ENCODE measurements around the gene ZNF668. TPM values are rescaled to one million over a fixed set of nuclear protein-coding genes. Genes with fewer than 3 reads are reported as not detected.

Gene ZNF668
- polyA plus RNA-seq, 2 donors = 5.8 to 6.6 TPM

DNA sequence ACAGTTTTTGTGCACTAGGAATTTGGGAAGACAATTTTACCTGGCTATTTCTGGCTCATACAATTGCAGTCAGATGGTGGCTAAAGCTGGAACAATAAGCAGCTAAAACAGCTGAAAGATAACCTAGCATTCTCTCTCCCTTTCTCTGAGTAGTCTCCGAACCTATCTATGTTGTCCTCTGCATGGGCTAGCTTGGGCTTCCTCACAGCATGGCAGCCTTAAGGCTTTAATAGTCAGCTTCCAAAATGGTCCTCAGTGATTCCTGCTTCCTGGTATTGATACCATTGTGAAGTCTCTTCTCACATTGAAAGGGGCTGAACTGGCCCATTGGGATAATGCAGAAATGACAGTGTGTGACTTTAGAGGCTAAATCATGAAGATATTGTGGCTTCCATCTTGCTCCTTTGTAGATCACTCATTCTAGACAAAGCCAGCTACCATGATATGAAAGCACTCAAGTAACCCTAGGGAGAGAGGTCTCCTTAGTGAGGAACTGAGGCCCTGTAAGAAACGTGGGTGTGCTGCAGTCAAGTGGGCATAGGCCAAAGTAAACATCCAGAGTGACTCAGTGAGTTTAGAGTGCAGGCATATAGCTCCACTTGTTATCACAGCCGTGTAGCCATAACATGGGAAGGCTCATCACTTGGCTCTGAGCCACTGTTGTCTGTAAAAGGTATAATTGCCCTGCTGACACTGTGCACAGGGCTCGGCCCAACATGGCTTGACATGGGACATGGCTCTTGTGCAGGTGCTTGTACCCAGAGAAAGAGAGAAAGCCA lies 26.0 kb upstream of the ZNF668 start:
- no peak overlapping the region for H3K4me3 ChIP-seq (ENCODE audit: low read depth in 1 of 2, low read length in 2 of 2)
- no peaks in the 10 kb centered on the region for H3K4me1 ChIP-seq (ENCODE audit: control insufficient read depth in 2 of 2, insufficient read depth in 2 of 2, low read length in 1 of 2)
- 65 to 68% methylated on average over 4 of the region's 4 CpGs for WGBS, 2 donors
- H3K27ac ChIP-seq (ENCODE audit: low read depth in 2 of 2, low read length in 1 of 2) = no peak overlapping the region
- H3K27me3 ChIP-seq (ENCODE audit: control insufficient read depth in 1 of 2, insufficient read depth in 2 of 2, low read length in 2 of 2) = no peaks in the 10 kb centered on the region
- H3K36me3 ChIP-seq (ENCODE audit: control insufficient read depth in 2 of 2, insufficient read depth in 2 of 2, low read length in 1 of 2) = no peaks in the 10 kb centered on the region
- no peaks in the 10 kb centered on the region for H3K9me3 ChIP-seq (ENCODE audit: control insufficient read depth in 2 of 2, insufficient read depth in 1 of 2, low read depth in 1 of 2, low read length in 1 of 2)

DNA sequence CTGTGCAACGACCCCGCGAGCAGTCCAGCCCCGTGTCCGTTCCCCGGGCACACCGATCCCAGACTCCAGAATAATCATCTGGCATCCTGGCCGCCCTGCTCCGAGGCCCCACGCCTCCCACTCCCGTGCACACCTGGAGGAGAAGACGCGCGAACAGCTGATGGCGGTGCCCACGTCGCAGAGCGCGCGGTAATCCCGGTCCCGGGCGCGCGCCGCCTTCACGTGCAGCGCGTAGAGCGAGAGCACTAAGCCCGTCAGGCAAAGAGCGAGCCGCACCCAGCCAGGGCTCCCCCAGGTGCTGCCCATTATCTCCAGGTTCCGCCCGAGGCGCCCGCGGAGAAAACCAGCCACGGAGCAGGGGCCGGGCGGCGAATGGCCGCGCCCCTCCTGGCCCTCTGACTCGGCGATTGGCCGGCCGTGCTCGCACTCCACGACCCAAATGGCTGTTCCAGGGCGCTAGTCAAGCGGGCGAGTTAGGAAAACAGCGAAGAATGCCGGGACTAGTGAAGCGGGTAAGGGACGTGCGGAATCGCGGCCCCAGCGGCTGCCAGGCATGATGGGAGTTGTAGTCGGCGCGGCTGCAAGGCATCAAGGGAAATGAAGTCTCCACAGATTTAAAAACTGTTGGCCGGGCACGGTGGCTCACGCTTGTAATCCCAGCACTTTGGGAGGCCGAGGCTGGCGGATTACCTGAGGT lies 20.5 kb upstream of the ZNF668 start, which contains the start of gene VKORC1:
Gene VKORC1, minus strand, starts transcription at position 374 of the 697 bp plus-strand sequence. Its CDS starts 68 bp downstream, at position 306.
- Histone ChIP-seq H3K9me3 (ENCODE audit: control insufficient read depth in 2 of 2, insufficient read depth in 1 of 2, low read depth in 1 of 2, low read length in 1 of 2) (no peaks in the 10 kb centered on the region), H3K4me1 (ENCODE audit: control insufficient read depth in 2 of 2, insufficient read depth in 2 of 2, low read length in 1 of 2) (peaks cover 0 to 4% of the 10 kb centered on the region in 2 donors), H3K27ac (ENCODE audit: low read depth in 2 of 2, low read length in 1 of 2) (peak within 1 kb of the TSS; percentile 90 to 97), H3K27me3 (ENCODE audit: control insufficient read depth in 1 of 2, insufficient read depth in 2 of 2, low read length in 2 of 2) (no peaks in the 10 kb centered on the region), H3K36me3 (ENCODE audit: control insufficient read depth in 2 of 2, insufficient read depth in 2 of 2, low read length in 1 of 2) (peaks cover 0 to 10% of the 10 kb centered on the region in 2 donors), H3K4me3 (ENCODE audit: low read depth in 1 of 2, low read length in 2 of 2) (peak within 1 kb of the TSS; percentile 64 to 89)
- WGBS, 2 donors = 0% methylated on average over 69 of the region's 69 CpGs

DNA sequence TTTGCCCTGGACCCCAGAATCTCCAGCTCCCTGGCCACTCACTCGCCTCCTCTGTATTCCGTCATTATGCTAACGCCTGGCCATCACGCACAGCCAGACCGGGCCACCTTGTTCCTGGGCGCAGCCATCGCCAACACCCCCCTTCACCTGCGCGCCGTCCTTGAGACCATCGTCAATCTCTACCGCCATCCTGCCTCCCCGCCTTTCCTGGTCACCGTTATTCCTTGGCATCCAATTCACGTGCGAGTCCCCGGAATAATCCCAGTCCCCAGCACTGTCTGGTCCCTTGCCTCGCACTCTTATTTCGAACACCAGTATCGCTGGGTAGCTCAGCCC lies 20.0 kb upstream of the ZNF668 start:
- H3K36me3 ChIP-seq (ENCODE audit: control insufficient read depth in 2 of 2, insufficient read depth in 2 of 2, low read length in 1 of 2) = peaks cover 0 to 12% of the 10 kb centered on the region in 2 donors
- 1% methylated on average over 20 of the region's 20 CpGs for WGBS, 2 donors
- peaks cover 0 to 4% of the 10 kb centered on the region in 2 donors for H3K4me1 ChIP-seq (ENCODE audit: control insufficient read depth in 2 of 2, insufficient read depth in 2 of 2, low read length in 1 of 2)
- no peaks in the 10 kb centered on the region for H3K9me3 ChIP-seq (ENCODE audit: control insufficient read depth in 2 of 2, insufficient read depth in 1 of 2, low read depth in 1 of 2, low read length in 1 of 2)
- H3K4me3 ChIP-seq (ENCODE audit: low read depth in 1 of 2, low read length in 2 of 2) = peak overlapping the region; percentile 64 to 89
- H3K27me3 ChIP-seq (ENCODE audit: control insufficient read depth in 1 of 2, insufficient read depth in 2 of 2, low read length in 2 of 2) = no peaks in the 10 kb centered on the region
- peak overlapping the region; percentile 90 to 97 for H3K27ac ChIP-seq (ENCODE audit: low read depth in 2 of 2, low read length in 1 of 2)

- no peaks in the 10 kb centered on the region for H3K9me3 ChIP-seq (ENCODE audit: control insufficient read depth in 2 of 2, insufficient read depth in 1 of 2, low read depth in 1 of 2, low read length in 1 of 2)
- H3K27ac ChIP-seq (ENCODE audit: low read depth in 2 of 2, low read length in 1 of 2) = no peak overlapping the region
- WGBS, 2 donors = 36 to 37% methylated on average over 17 of the region's 17 CpGs
- no peaks in the 10 kb centered on the region for H3K27me3 ChIP-seq (ENCODE audit: control insufficient read depth in 1 of 2, insufficient read depth in 2 of 2, low read length in 2 of 2)
- H3K4me3 ChIP-seq (ENCODE audit: low read depth in 1 of 2, low read length in 2 of 2) = no peak overlapping the region
- peaks cover 0 to 4% of the 10 kb centered on the region in 2 donors for H3K4me1 ChIP-seq (ENCODE audit: control insufficient read depth in 2 of 2, insufficient read depth in 2 of 2, low read length in 1 of 2)
- peaks cover 0 to 16% of the 10 kb centered on the region in 2 donors for H3K36me3 ChIP-seq (ENCODE audit: control insufficient read depth in 2 of 2, insufficient read depth in 2 of 2, low read length in 1 of 2)
These were observed 19.2 kb upstream of the ZNF668 start for GRCh38 chr16:31093132-31093703.

DNA sequence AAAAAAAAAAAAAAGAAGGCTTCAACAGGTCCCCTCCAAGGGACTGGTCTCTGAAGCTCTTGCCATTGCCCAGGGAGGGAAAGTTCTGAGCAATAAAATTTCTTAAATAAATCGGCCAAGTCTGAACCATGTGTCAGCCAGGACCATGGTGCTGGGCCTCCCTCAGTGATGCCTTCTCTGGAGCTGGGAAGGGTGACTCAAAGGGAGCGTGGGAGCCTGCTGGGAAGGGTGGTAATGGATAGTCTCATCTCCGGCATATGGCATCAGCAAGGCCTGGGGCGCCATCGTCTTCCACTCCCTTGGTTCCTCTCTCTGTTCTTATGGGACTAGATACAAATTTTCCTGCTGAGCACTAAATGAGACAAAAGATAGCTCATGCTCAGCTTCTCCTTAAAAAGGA lies 18.3 kb upstream of the ZNF668 start:
- H3K27ac ChIP-seq (ENCODE audit: low read depth in 2 of 2, low read length in 1 of 2) = no peak overlapping the region
- H3K36me3 ChIP-seq (ENCODE audit: control insufficient read depth in 2 of 2, insufficient read depth in 2 of 2, low read length in 1 of 2) = peaks cover 0 to 16% of the 10 kb centered on the region in 2 donors
- peaks cover 0 to 4% of the 10 kb centered on the region in 2 donors for H3K4me1 ChIP-seq (ENCODE audit: control insufficient read depth in 2 of 2, insufficient read depth in 2 of 2, low read length in 1 of 2)
- 93 to 95% methylated on average over 5 of the region's 5 CpGs for WGBS, 2 donors
- H3K27me3 ChIP-seq (ENCODE audit: control insufficient read depth in 1 of 2, insufficient read depth in 2 of 2, low read length in 2 of 2) = no peaks in the 10 kb centered on the region
- no peaks in the 10 kb centered on the region for H3K9me3 ChIP-seq (ENCODE audit: control insufficient read depth in 2 of 2, insufficient read depth in 1 of 2, low read depth in 1 of 2, low read length in 1 of 2)
- H3K4me3 ChIP-seq (ENCODE audit: low read depth in 1 of 2, low read length in 2 of 2) = no peak overlapping the region

- Histone ChIP-seq H3K27me3 (ENCODE audit: control insufficient read depth in 1 of 2, insufficient read depth in 2 of 2, low read length in 2 of 2) (no peaks in the 10 kb centered on the region), H3K9me3 (ENCODE audit: control insufficient read depth in 2 of 2, insufficient read depth in 1 of 2, low read depth in 1 of 2, low read length in 1 of 2) (no peaks in the 10 kb centered on the region), H3K4me1 (ENCODE audit: control insufficient read depth in 2 of 2, insufficient read depth in 2 of 2, low read length in 1 of 2) (peaks cover 0 to 4% of the 10 kb centered on the region in 2 donors), H3K4me3 (ENCODE audit: low read depth in 1 of 2, low read length in 2 of 2) (no peak overlapping the region), H3K36me3 (ENCODE audit: control insufficient read depth in 2 of 2, insufficient read depth in 2 of 2, low read length in 1 of 2) (peaks cover 0 to 17% of the 10 kb centered on the region in 2 donors), H3K27ac (ENCODE audit: low read depth in 2 of 2, low read length in 1 of 2) (no peak overlapping the region)
- 77 to 84% methylated on average over 2 of the region's 2 CpGs for WGBS, 2 donors
These were observed 16.5 kb upstream of the ZNF668 start for GRCh38 chr16:31090540-31090939.

GRCh38 chr16:31089199-31089598 lies 15.2 kb upstream of the ZNF668 start:
- Histone ChIP-seq H3K36me3 (ENCODE audit: control insufficient read depth in 2 of 2, insufficient read depth in 2 of 2, low read length in 1 of 2) (peaks cover 0 to 22% of the 10 kb centered on the region in 2 donors), H3K4me1 (ENCODE audit: control insufficient read depth in 2 of 2, insufficient read depth in 2 of 2, low read length in 1 of 2) (peaks cover 0 to 4% of the 10 kb centered on the region in 2 donors), H3K9me3 (ENCODE audit: control insufficient read depth in 2 of 2, insufficient read depth in 1 of 2, low read depth in 1 of 2, low read length in 1 of 2) (no peaks in the 10 kb centered on the region), H3K27me3 (ENCODE audit: control insufficient read depth in 1 of 2, insufficient read depth in 2 of 2, low read length in 2 of 2) (no peaks in the 10 kb centered on the region), H3K4me3 (ENCODE audit: low read depth in 1 of 2, low read length in 2 of 2) (no peak overlapping the region), H3K27ac (ENCODE audit: low read depth in 2 of 2, low read length in 1 of 2) (no peak overlapping the region)
- 94 to 97% methylated on average over 8 of the region's 8 CpGs for WGBS, 2 donors

GRCh38 chr16:31088459-31089183 lies 14.6 kb upstream of the ZNF668 start, which contains the start of gene PRSS53:
TSS of gene PRSS53 (minus strand) at chr16:31088943. CDS start at chr16:31088809, 134 bp downstream.
- H3K27ac ChIP-seq (ENCODE audit: low read depth in 2 of 2, low read length in 1 of 2) = no peak within 1 kb of the TSS
- H3K4me1 ChIP-seq (ENCODE audit: control insufficient read depth in 2 of 2, insufficient read depth in 2 of 2, low read length in 1 of 2) = peaks cover 0 to 2% of the 10 kb centered on the region in 2 donors
- H3K27me3 ChIP-seq (ENCODE audit: control insufficient read depth in 1 of 2, insufficient read depth in 2 of 2, low read length in 2 of 2) = no peaks in the 10 kb centered on the region
- no peak within 1 kb of the TSS for H3K4me3 ChIP-seq (ENCODE audit: low read depth in 1 of 2, low read length in 2 of 2)
- 74 to 80% methylated on average over 12 to 15 of the region's 15 CpGs for WGBS, 2 donors
- H3K36me3 ChIP-seq (ENCODE audit: control insufficient read depth in 2 of 2, insufficient read depth in 2 of 2, low read length in 1 of 2) = peaks cover 0 to 24% of the 10 kb centered on the region in 2 donors
- no peaks in the 10 kb centered on the region for H3K9me3 ChIP-seq (ENCODE audit: control insufficient read depth in 2 of 2, insufficient read depth in 1 of 2, low read depth in 1 of 2, low read length in 1 of 2)

DNA sequence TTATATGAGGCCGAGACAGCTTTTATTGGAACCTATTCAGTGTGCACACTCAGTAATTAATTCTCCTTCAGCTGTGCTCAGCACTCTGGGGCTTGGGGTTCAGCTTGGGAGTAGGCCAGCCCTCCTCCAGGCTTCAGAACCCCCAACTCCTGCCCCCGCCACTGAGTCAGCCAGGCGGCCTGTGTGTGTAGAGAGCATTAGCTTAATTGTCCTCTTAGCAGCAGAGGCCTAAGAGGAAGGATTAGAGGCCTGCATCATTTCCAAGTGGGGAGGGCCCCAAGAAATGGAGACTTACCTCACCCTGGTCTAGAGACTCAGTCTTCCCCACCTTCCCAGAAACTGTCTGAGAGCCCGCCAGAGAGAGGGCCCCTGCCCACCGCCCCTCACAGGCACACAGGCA lies 13.9 kb upstream of the ZNF668 start:
- H3K36me3 ChIP-seq (ENCODE audit: control insufficient read depth in 2 of 2, insufficient read depth in 2 of 2, low read length in 1 of 2) = peaks cover 0 to 27% of the 10 kb centered on the region in 2 donors
- H3K27me3 ChIP-seq (ENCODE audit: control insufficient read depth in 1 of 2, insufficient read depth in 2 of 2, low read length in 2 of 2) = no peaks in the 10 kb centered on the region
- no peak overlapping the region for H3K4me3 ChIP-seq (ENCODE audit: low read depth in 1 of 2, low read length in 2 of 2)
- peaks cover 0 to 2% of the 10 kb centered on the region in 2 donors for H3K4me1 ChIP-seq (ENCODE audit: control insufficient read depth in 2 of 2, insufficient read depth in 2 of 2, low read length in 1 of 2)
- no peak overlapping the region for H3K27ac ChIP-seq (ENCODE audit: low read depth in 2 of 2, low read length in 1 of 2)
- H3K9me3 ChIP-seq (ENCODE audit: control insufficient read depth in 2 of 2, insufficient read depth in 1 of 2, low read depth in 1 of 2, low read length in 1 of 2) = no peaks in the 10 kb centered on the region
- WGBS, 2 donors = 77% methylated on average over 5 of the region's 5 CpGs
